ENCODE data around the gene KCTD5.
"Not testable (repeated sequence)": the region's sequence is repeated elsewhere in the genome, so short reads cannot be mapped to it uniquely, and the experiment has no call there.

Gene KCTD5

GRCh38 chr16:2696601-2697250 lies 14.4 kb downstream of the KCTD5 start:
- not testable (repeated sequence) for DNase-seq (ENCODE audit: low spot score)

- DNase-seq (ENCODE audit: low spot score): no peak
Observed at GRCh38 chr16:2697401-2697948, 15.2 kb downstream of the KCTD5 start.

GRCh38 chr16:2698103-2698870 lies 16.0 kb downstream of the KCTD5 start:
- DNase-seq (ENCODE audit: low spot score): no peak

GRCh38 chr16:2698965-2699750 lies 16.8 kb downstream of the KCTD5 start:
- no peak for DNase-seq (ENCODE audit: low spot score)

GRCh38 chr16:2699791-2700600 lies 17.7 kb downstream of the KCTD5 start:
- DNase-seq (ENCODE audit: low spot score): no peak

GRCh38 chr16:2700786-2701185 lies 18.5 kb downstream of the KCTD5 start:
- no peak for DNase-seq (ENCODE audit: low spot score)

- no peak for DNase-seq (ENCODE audit: low spot score)
Observed at GRCh38 chr16:2701272-2701671, 18.9 kb downstream of the KCTD5 start.

GRCh38 chr16:2701713-2702437 lies 19.6 kb downstream of the KCTD5 start:
- DNase-seq (ENCODE audit: low spot score): no peak

GRCh38 chr16:2702438-2702825 lies 20.1 kb downstream of the KCTD5 start:
- DNase-seq (ENCODE audit: low spot score): no peak

- DNase-seq (ENCODE audit: low spot score): no peak
Observed at GRCh38 chr16:2702871-2703745, 20.8 kb downstream of the KCTD5 start.

- DNase-seq (ENCODE audit: low spot score): no peak
Observed at GRCh38 chr16:2704166-2704982, 22.1 kb downstream of the KCTD5 start.

GRCh38 chr16:2704983-2705275 lies 22.6 kb downstream of the KCTD5 start:
- DNase-seq (ENCODE audit: low spot score): no peak

- no peak for DNase-seq (ENCODE audit: low spot score)
Observed at GRCh38 chr16:2705351-2705750, 23.0 kb downstream of the KCTD5 start.

GRCh38 chr16:2706085-2706484 lies 23.8 kb downstream of the KCTD5 start:
- DNase-seq (ENCODE audit: low spot score): no peak

GRCh38 chr16:2706611-2707311 lies 24.4 kb downstream of the KCTD5 start:
- no peak for DNase-seq (ENCODE audit: low spot score)

GRCh38 chr16:2707368-2708289 lies 25.3 kb downstream of the KCTD5 start:
- DNase-seq (ENCODE audit: low spot score): no peak

GRCh38 chr16:2708290-2708639 lies 25.9 kb downstream of the KCTD5 start:
- no peak for DNase-seq (ENCODE audit: low spot score)
